Measurements from ENCODE around the gene ADAM12. TPM values are rescaled to one million over a fixed set of nuclear protein-coding genes. Genes with fewer than 3 reads are reported as not detected.

ADAM12 gene
- total and polyA plus RNA-seq, 10 of the 15 experiments (the other 5 are each of a cell fraction or from before 2014, with no cell fraction given): under 0.01 to 0.62 (median 0.04) TPM; not detected in 5

- ChIA-PET CTCF (no interaction called here), RAD21 (ENCODE audit: unreplicated experiment) (no interaction called here), SMC1A (ENCODE audit: uncharacterized antibody, unreplicated experiment) (no interaction called here), POLR2A (interaction anchor here (0.8 kb wide), 1 partner anchor 17 kb away, joined by 3 read pairs; no protein-coding TSS in a partner anchor)
- no peak overlapping the region for H3K4me3 ChIP-seq
- no peak for FAIRE-seq
- DNase-seq (ENCODE audit: low read depth, low spot score): no peak
- no peaks in the 10 kb centered on the region for H4K20me1 ChIP-seq (ENCODE audit: control insufficient read depth, insufficient read depth)
- no peak for ATAC-seq
- no peak overlapping the region for H3K27ac ChIP-seq (ENCODE audit: control insufficient read depth, insufficient read depth)
- in situ Hi-C loops (cut with MboI): loop anchor here (10.0 kb wide), 1 partner anchor 341 kb away; no protein-coding TSS in a partner anchor
- 47% methylated on average over 3 of the region's 3 CpGs for WGBS (ENCODE audit: insufficient coverage, insufficient replicate concordance, low lambda C conversion rate, missing lambda C conversion rate)
- H3K79me2 ChIP-seq (ENCODE audit: control insufficient read depth, insufficient read depth, low read length): no peaks in the 10 kb centered on the region
- H3K4me2 ChIP-seq (ENCODE audit: control insufficient read depth, insufficient read depth): no peak overlapping the region
- TF ChIP-seq FOXK2 (IDR thresholded peaks at IDR 0.05) (no peak), SRF (IDR thresholded peaks at IDR 0.05; ENCODE audit: low read depth in 2 of 2, low read length in 2 of 2) (no peak), MAX (IDR thresholded peaks at IDR 0.05; ENCODE audit: low read depth, low read length) (no peak), POLR2AphosphoS2 (IDR thresholded peaks at IDR 0.05; ENCODE audit: low read depth, low read length) (no peak), ATF2 (IDR thresholded peaks at IDR 0.05; ENCODE audit: low read length) (no peak), SIX5 (IDR thresholded peaks at IDR 0.05; ENCODE audit: low read depth, low read length, severe bottlenecking) (no peak), YBX1 (IDR thresholded peaks at IDR 0.05) (no peak), NFYB (IDR thresholded peaks at IDR 0.05; ENCODE audit: insufficient read depth, low read depth, low read length) (no peak), NRF1 (conservative IDR thresholded peaks at IDR 0.05; ENCODE audit: low read depth, low read length) (no peak), ZBTB33 (IDR thresholded peaks at IDR 0.05) (no peak)
- H3K9me3 ChIP-seq (replicated peaks; ENCODE audit: control insufficient read depth, insufficient read depth, low read length): no peaks in the 10 kb centered on the region; the same call in 2 of the 3 replicates
- peaks cover 13% of the 10 kb centered on the region for H3K4me1 ChIP-seq (ENCODE audit: control insufficient read depth, insufficient read depth, low read length)
- H3K36me3 ChIP-seq (ENCODE audit: control insufficient read depth in 2 of 2, insufficient read depth in 2 of 2, low read length in 1 of 2): no peaks in the 10 kb centered on the region
- H3K9ac ChIP-seq (ENCODE audit: control insufficient read depth, insufficient read depth, low read length): no peak overlapping the region
- BruUV-seq (replicated peaks): no TSS peak
- no peaks in the 10 kb centered on the region for H3K27me3 ChIP-seq (replicated peaks in 1 of 2; ENCODE audit: control insufficient read depth in 2 of 2, insufficient read depth in 2 of 2, low read length in 1 of 2)
- intact Hi-C loops (cut with micrococcal nuclease; ENCODE audit: unreplicated experiment): no loop called here
- no peak overlapping the region for H2AFZ ChIP-seq (ENCODE audit: control insufficient read depth, low read depth, low read length)
These were observed 342.4 kb downstream of the ADAM12 start for GRCh38 chr10:126045861-126046260.

Data from GM12878 (cell line).